GM10248 (cell line): ENCODE data around the gene ZNF579.

Experiments used
- CTCF ChIA-PET: fragments of 300-600 bp; sonication (Branson Sonifier 250); formaldehyde crosslinking; extraction: SDS; loops from one replicate; lab custom pipeline; 2021; ENCODE audit warnings: antibody characterized with exemption; lab: Yijun Ruan, JAX
- POLR2A ChIA-PET: fragments of 350-650 bp; sonication (Branson Sonifier 250); formaldehyde crosslinking; extraction: SDS; loops from one replicate; lab custom pipeline; 2020; ENCODE audit warnings: antibody characterized with exemption; lab: Yijun Ruan, JAX
- DNase-seq: peaks from one replicate; pipeline ENCODE4 v3.0.0; 2012; ENCODE audit errors: extremely low spot score
- CTCF ChIP-seq: IDR thresholded peaks from 2 replicates; pipeline ENCODE4 v1.5.1; 2012; ENCODE audit warnings: mild to moderate bottlenecking, low read depth; ENCODE audit errors: extremely low read depth, missing control alignments, control extremely low read depth

Gene ZNF579

GRCh38 chr19:55527197-55528029, 53.2 kb downstream of the ZNF579 start:
- CTCF ChIA-PET: interaction anchor here (1.9 to 2.2 kb wide), 2 partner anchors 23 to 104 kb away, joined by 6 to 7 read pairs; no protein-coding TSS in a partner anchor
- POLR2A ChIA-PET: no interaction called here
- TF ChIP-seq CTCF: no peak
- DNase-seq: no peak
